ENCODE results near the gene SH3PXD2A. TPM values are rescaled to one million over a fixed set of nuclear protein-coding genes. Genes with fewer than 3 reads are reported as not detected.

The SH3PXD2A gene
- total RNA-seq, 2 donors from 2014 or later, result 14.6 to 18.2 TPM

- no peak for DNase-seq (ENCODE audit: low spot score)
- H3K27me3 ChIP-seq, result no peaks in the 10 kb centered on the region
- H3K36me3 ChIP-seq, result no peaks in the 10 kb centered on the region
- H3K9me3 ChIP-seq, result no peaks in the 10 kb centered on the region
- H3K4me1 ChIP-seq, result no peaks in the 10 kb centered on the region
- no peak for TF ChIP-seq CTCF (IDR thresholded peaks at IDR 0.05)
- H3K27ac ChIP-seq, result no peak overlapping the region
- no peak overlapping the region for H3K4me3 ChIP-seq
Observed at GRCh38 chr10:103703941-103704919, 151.1 kb downstream of the SH3PXD2A start.

- Histone ChIP-seq H3K9me3 (no peaks in the 10 kb centered on the region), H3K27me3 (no peaks in the 10 kb centered on the region), H3K27ac (no peak overlapping the region), H3K4me1 (peaks cover 0 to 7% of the 10 kb centered on the region in 2 donors), H3K36me3 (no peaks in the 10 kb centered on the region), H3K4me3 (no peak overlapping the region)
- TF ChIP-seq CTCF (IDR thresholded peaks at IDR 0.05), result no peak
- no peak for DNase-seq (ENCODE audit: low spot score)
Observed at GRCh38 chr10:103701380-103702222, 153.8 kb downstream of the SH3PXD2A start.

GRCh38 chr10:103700436-103700715, 155.0 kb downstream of the SH3PXD2A start:
- Histone ChIP-seq H3K27ac (no peak overlapping the region), H3K4me3 (no peak overlapping the region)

GRCh38 chr10:103699611-103700435, 155.6 kb downstream of the SH3PXD2A start:
- TF ChIP-seq CTCF (IDR thresholded peaks at IDR 0.05), result no peak
- Histone ChIP-seq H3K27me3 (no peaks in the 10 kb centered on the region), H3K4me1 (peaks cover 0 to 19% of the 10 kb centered on the region in 2 donors), H3K9me3 (no peaks in the 10 kb centered on the region), H3K27ac (no peak overlapping the region), H3K4me3 (no peak overlapping the region), H3K36me3 (no peaks in the 10 kb centered on the region)
- no peak for DNase-seq (ENCODE audit: low spot score)

More at GRCh38 chr10:103700436-103700715, 155.0 kb downstream of the SH3PXD2A start:
- H3K9me3 ChIP-seq, result no peaks in the 10 kb centered on the region
- TF ChIP-seq CTCF (IDR thresholded peaks at IDR 0.05), result no peak
- no peaks in the 10 kb centered on the region for H3K36me3 ChIP-seq
- peaks cover 0 to 19% of the 10 kb centered on the region in 2 donors for H3K4me1 ChIP-seq
- H3K27me3 ChIP-seq, result no peaks in the 10 kb centered on the region
- no peak for DNase-seq (ENCODE audit: low spot score)

GRCh38 chr10:103698266-103698665, 157.1 kb downstream of the SH3PXD2A start:
- Histone ChIP-seq H3K9me3 (no peaks in the 10 kb centered on the region), H3K4me3 (no peak overlapping the region), H3K36me3 (no peaks in the 10 kb centered on the region), H3K4me1 (peaks cover 0 to 28% of the 10 kb centered on the region in 2 donors), H3K27me3 (no peaks in the 10 kb centered on the region), H3K27ac (no peak overlapping the region)
- TF ChIP-seq CTCF (IDR thresholded peaks at IDR 0.05), result no peak
- no peak for DNase-seq (ENCODE audit: low spot score)

All from right atrium auricular region (tissue), 2 donors.